ENCODE results near the gene NEFH. TPM values are rescaled to one million over a fixed set of nuclear protein-coding genes. Genes with fewer than 3 reads are reported as not detected.

The NEFH gene
- total RNA-seq, 2 donors from 2014 or later: 149 to 887 TPM

- intact Hi-C loops (cut with DNase I): no loop called here
- Histone ChIP-seq H3K9me3 (no peaks in the 10 kb centered on the region), H3K4me1 (replicated peaks) (no peaks in the 10 kb centered on the region), H3K27ac (no peak overlapping the region), H3K4me3 (no peak overlapping the region), H3K27me3 (replicated peaks; ENCODE audit: insufficient read depth) (no peaks in the 10 kb centered on the region), H3K36me3 (peaks cover 3 to 7% of the 10 kb centered on the region in 2 donors)
- no peak for DNase-seq (ENCODE audit: low spot score)
- no peak for TF ChIP-seq POLR2AphosphoS5 (IDR thresholded peaks at IDR 0.05)
- no peak for TF ChIP-seq POLR2A (IDR thresholded peaks at IDR 0.05)
- no peak for TF ChIP-seq CTCF (IDR thresholded peaks at IDR 0.05)
- 98% methylated on average over 4 of the region's 4 CpGs for WGBS
Observed at GRCh38 chr22:29530716-29531115, 50.7 kb downstream of the NEFH start.

DNA sequence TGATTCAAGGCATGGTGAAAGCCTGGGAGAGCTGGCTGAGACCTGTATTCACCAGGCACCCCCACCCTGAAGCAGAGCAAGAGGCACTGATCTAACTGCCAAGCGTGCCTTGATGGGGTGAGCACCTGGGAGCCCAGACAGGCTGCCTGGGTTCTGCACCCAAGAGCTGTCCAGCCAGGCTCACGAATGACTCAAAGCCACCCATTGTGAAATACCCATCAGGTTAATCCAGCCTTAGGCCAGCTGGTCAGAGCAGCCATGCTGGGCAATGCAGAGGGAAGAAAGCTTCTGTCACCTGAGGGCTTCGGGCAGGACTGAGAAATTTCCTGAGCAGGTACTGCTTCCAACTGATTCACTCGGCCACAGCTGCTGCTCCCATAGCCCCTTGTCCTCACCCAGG is 51.4 kb downstream of the NEFH start:
- H3K27ac ChIP-seq: no peak overlapping the region
- peaks cover 3 to 7% of the 10 kb centered on the region in 2 donors for H3K36me3 ChIP-seq
- no peak for DNase-seq (ENCODE audit: low spot score)
- H3K9me3 ChIP-seq: no peaks in the 10 kb centered on the region
- no peak overlapping the region for H3K4me3 ChIP-seq
- intact Hi-C loops (cut with DNase I): no loop called here
- 94% methylated on average over 4 of the region's 4 CpGs for WGBS
- no peak for TF ChIP-seq POLR2A (IDR thresholded peaks at IDR 0.05)
- no peaks in the 10 kb centered on the region for H3K4me1 ChIP-seq (replicated peaks)
- H3K27me3 ChIP-seq (replicated peaks; ENCODE audit: insufficient read depth): no peaks in the 10 kb centered on the region

- Histone ChIP-seq H3K27ac (no peak overlapping the region), H3K9me3 (no peaks in the 10 kb centered on the region), H3K27me3 (replicated peaks; ENCODE audit: insufficient read depth) (no peaks in the 10 kb centered on the region), H3K36me3 (peaks cover 0 to 8% of the 10 kb centered on the region in 2 donors), H3K4me3 (no peak overlapping the region), H3K4me1 (replicated peaks) (no peaks in the 10 kb centered on the region)
- TF ChIP-seq POLR2A (IDR thresholded peaks at IDR 0.05): no peak
- intact Hi-C loops (cut with DNase I): no loop called here
- no peak for DNase-seq (ENCODE audit: low spot score)
- 87% methylated on average over 3 of the region's 3 CpGs for WGBS
Observed at GRCh38 chr22:29536411-29536810, 56.4 kb downstream of the NEFH start.

DNA sequence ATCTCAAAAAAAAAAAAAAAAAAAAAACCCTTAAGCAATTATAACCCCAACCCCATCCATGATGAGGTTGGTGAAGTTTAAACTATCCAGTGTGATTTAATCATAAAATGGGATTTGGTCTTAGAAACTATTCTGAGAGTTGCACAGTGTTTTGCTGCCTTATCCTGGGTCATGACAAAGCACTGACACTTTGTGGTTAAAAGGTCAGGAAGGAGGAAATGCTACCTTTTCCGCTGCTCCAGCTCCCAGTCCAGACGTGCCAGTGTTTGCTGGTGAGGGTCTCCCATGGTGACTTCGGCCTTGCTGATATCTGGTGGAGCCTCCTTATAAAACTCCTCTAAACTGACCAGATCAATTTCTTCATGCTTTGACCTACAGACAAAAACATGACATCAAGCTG is 59.1 kb downstream of the NEFH start:
- Histone ChIP-seq H3K4me3 (no peak overlapping the region), H3K27me3 (replicated peaks; ENCODE audit: insufficient read depth) (no peaks in the 10 kb centered on the region), H3K36me3 (peaks cover 1 to 8% of the 10 kb centered on the region in 2 donors), H3K27ac (no peak overlapping the region), H3K9me3 (no peaks in the 10 kb centered on the region), H3K4me1 (replicated peaks) (no peaks in the 10 kb centered on the region)
- intact Hi-C loops (cut with DNase I): no loop called here
- DNase-seq (ENCODE audit: low spot score): no peak
- WGBS: 75% methylated on average over 3 of the region's 3 CpGs
- TF ChIP-seq CTCF (IDR thresholded peaks at IDR 0.05) (no peak), POLR2AphosphoS5 (IDR thresholded peaks at IDR 0.05) (no peak), POLR2A (IDR thresholded peaks at IDR 0.05) (no peak)

Other genes with a start within 250 kb of the NEFH start
- gene RHBDD3, start 212.2 kb upstream of the NEFH start, total RNA-seq: 10 to 100 TPM; 66.9 to 74.6 TPM
- gene EWSR1, start 211.9 kb upstream of the NEFH start, total RNA-seq: 100 to 1,000 TPM; 181 to 213 TPM
- gene GAS2L1, start 173.6 kb upstream of the NEFH start, total RNA-seq: 100 to 1,000 TPM in 1 of 2 donors, 10 to 100 TPM in 1; 85.8 to 159 TPM
- 10 to 100 TPM in 1 of 2 donors, 1 to 10 TPM in 1; 9.2 to 15.1 TPM for gene RASL10A, start 164.5 kb upstream of the NEFH start, total RNA-seq
- 100 to 1,000 TPM; 104 to 143 TPM for gene AP1B1, start 91.6 kb upstream of the NEFH start, total RNA-seq
- 1 to 10 TPM in 1 of 2 donors, not detected in 1; 1.7 TPM for gene RFPL1, start 41.6 kb upstream of the NEFH start, total RNA-seq
- gene THOC5, start 73.5 kb downstream of the NEFH start, total RNA-seq: 10 to 100 TPM; 27.5 to 57.9 TPM
- gene NIPSNAP1, start 100.9 kb downstream of the NEFH start, total RNA-seq: 10 to 100 TPM; 24.1 to 46.9 TPM
- gene NF2, start 123.4 kb downstream of the NEFH start, total RNA-seq: 10 to 100 TPM; 32.3 to 34.7 TPM
- 1 to 10 TPM in 1 of 2 donors, not detected in 1; 1.5 TPM for gene CABP7, start 239.8 kb downstream of the NEFH start, total RNA-seq